Measurements from ENCODE around the gene NEAT1. TPM values are rescaled to one million over a fixed set of nuclear protein-coding genes. Genes with fewer than 3 reads are reported as not detected.

The NEAT1 gene
- total and polyA plus RNA-seq, 2 of the 8 experiments (the other 6 are each of a cell fraction or from before 2014, with no cell fraction given), result 2.4 to 10.7 TPM

DNA sequence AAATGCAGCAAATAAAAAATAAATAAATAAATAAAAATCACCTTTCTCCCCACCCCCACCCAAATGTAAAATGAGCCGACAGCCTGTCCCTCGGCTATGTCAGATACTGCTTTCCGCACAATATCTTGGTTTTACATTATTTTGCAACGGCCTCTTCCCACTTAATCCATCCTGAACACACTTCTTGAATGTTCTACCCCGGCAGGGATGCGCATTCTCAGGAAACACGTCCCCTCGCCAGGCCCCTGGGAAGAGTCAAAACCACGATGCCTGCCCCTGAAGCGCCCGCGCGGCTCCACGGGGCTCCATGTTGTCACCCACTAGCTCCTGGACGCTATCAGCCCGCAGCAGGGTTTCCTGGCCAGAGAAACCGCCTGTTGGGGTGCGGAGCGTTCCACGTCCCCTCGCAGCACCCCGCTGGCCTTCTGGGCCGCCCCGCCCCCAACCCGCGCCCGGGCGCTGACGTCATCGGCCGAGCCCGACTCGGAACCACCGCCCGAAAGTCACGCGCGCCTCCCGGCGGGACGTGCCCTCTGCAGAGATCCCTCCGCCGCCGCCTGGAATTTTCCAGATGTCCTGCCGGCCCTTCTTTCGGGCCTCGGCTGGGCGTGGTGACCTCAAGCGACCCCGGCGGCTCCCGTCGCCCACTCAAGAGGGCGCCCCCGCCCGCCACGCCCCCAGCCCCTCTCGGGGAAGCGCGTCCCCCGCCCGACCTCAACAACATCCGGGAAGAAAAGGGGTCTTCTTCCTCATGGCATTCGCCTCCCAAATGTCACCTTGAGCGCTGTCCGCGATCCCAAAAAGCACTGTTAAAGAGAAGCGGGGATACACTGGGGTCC lies 585 bp upstream of the NEAT1 start (continued):
- TF ChIP-seq, protein P1, sequence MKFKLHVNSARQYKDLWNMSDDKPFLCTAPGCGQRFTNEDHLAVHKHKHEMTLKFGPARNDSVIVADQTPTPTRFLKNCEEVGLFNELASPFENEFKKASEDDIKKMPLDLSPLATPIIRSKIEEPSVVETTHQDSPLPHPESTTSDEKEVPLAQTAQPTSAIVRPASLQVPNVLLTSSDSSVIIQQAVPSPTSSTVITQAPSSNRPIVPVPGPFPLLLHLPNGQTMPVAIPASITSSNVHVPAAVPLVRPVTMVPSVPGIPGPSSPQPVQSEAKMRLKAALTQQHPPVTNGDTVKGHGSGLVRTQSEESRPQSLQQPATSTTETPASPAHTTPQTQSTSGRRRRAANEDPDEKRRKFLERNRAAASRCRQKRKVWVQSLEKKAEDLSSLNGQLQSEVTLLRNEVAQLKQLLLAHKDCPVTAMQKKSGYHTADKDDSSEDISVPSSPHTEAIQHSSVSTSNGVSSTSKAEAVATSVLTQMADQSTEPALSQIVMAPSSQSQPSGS (IDR thresholded peaks at IDR 0.05; ENCODE audit: low read length), result peak; percentile 95
- TF ChIP-seq ASH2L (IDR thresholded peaks at IDR 0.05; ENCODE audit: low read length) (peak; percentile 86), CREB1 (IDR thresholded peaks at IDR 0.05) (peak; percentile 92), TEAD4 (IDR thresholded peaks at IDR 0.05; ENCODE audit: low read depth, low read length) (peak; percentile 88), BACH1 (IDR thresholded peaks at IDR 0.05; ENCODE audit: low read length) (no peak), FOSL1 (IDR thresholded peaks at IDR 0.05; ENCODE audit: insufficient read depth, low read depth, low read length) (no peak), SP2 (IDR thresholded peaks at IDR 0.05; ENCODE audit: low read length) (no peak), TCF12 (IDR thresholded peaks at IDR 0.05; ENCODE audit: low read depth, low read length) (peak; percentile 85; the same call in 1 of the 2 replicates), KDM5A (IDR thresholded peaks at IDR 0.05; ENCODE audit: low read length) (no peak), HDAC6 (IDR thresholded peaks at IDR 0.05; ENCODE audit: low read depth, low read length) (no peak), RBBP5 (IDR thresholded peaks at IDR 0.05; ENCODE audit: borderline replicate concordance, low read depth, low read length) (no peak; the same call in 1 of the 2 replicates)
- TF ChIP-seq, protein P2, sequence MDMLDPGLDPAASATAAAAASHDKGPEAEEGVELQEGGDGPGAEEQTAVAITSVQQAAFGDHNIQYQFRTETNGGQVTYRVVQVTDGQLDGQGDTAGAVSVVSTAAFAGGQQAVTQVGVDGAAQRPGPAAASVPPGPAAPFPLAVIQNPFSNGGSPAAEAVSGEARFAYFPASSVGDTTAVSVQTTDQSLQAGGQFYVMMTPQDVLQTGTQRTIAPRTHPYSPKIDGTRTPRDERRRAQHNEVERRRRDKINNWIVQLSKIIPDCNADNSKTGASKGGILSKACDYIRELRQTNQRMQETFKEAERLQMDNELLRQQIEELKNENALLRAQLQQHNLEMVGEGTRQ (IDR thresholded peaks at IDR 0.05; ENCODE audit: low read length), result 0 out of 2 replicates have a peak, but pooled peaks have one; percentile 7

Measured in H1 (cell line).